Superior temporal gyrus (tissue), 1 donor: ENCODE measurements around the gene C10orf62.
"Not testable (repeated sequence)": the region's sequence is repeated elsewhere in the genome, so short reads cannot be mapped to it uniquely, and the experiment has no call there.

Source experiments
- DNase-seq: peaks from one replicate; pipeline ENCODE4 v3.0.0-alpha.2; 2016; ENCODE audit errors: extremely low spot score

Gene C10orf62

DNA sequence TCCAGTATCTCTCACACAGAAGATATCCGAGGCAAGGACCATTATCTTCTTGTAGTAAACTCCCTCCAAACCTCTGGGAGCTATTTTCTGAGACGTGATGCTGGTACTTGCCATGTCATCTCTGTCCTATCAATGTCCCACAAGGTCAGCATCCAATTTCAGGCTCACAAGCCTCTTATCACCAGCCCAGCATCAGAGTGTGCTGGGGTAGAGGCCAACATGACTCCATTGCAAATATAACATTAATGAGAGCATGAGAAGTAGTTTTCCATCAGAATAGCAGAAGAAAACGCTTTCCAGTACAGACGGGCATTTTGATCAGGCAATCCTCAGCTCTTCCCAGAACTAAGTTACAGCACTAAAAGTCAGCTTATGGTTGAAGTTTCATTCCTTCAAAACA, 38.2 kb downstream of the C10orf62 start:
- no peak for DNase-seq

GRCh38 chr10:97628228-97628627, 38.7 kb downstream of the C10orf62 start:
- no peak for DNase-seq

- no peak for DNase-seq
Observed at GRCh38 chr10:97629289-97629688, 39.8 kb downstream of the C10orf62 start.

DNA sequence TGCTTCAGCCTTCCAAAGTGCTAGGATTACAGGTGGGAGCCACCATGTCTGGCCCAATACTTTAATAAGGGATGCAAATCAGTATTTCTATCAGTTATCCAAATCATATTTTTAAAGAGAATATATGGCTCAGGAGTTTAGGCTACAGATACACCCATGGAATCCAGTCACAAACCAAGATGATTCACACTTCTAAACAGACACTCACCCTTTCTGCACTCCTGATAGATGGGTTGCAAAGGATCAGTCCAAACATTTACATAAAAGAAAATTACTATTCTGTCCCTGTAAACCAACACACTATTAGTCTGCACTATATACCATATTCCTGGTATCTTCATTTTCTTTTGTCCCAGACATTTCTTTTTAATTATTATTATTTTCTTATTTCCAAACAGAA, 41.6 kb downstream of the C10orf62 start:
- DNase-seq: no peak

GRCh38 chr10:97632949-97633884, 43.7 kb downstream of the C10orf62 start, which contains the start of gene MORN4:
TSS of gene MORN4 (minus strand) at chr10:97633500. CDS start at chr10:97619653, 13,847 bp downstream.
- DNase-seq: peak; percentile 97

- no peak for DNase-seq
Observed at GRCh38 chr10:97633921-97634320, 44.4 kb downstream of the C10orf62 start.

GRCh38 chr10:97635577-97635976, 46.1 kb downstream of the C10orf62 start:
- no peak for DNase-seq

DNA sequence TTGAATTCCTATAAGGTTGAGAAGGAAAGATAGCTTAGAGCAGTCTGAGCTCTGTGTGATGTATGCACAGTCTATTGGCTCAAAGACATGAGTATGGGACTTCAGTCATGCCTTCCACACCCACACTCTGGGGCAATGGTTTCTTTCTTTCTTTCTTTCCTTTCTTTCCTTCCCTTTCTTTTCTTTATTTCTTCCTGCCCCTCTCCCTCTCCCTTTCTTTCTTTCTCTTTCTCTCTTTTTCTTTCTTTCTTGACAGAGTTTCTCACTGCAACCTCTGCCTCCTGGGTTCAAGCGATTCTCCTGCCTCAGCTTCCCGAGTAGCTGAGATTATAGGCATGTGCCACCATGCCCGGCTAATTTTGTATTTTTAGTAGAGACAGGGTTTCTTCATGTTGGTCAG, 49.6 kb downstream of the C10orf62 start:
- DNase-seq: not testable (repeated sequence)

DNA sequence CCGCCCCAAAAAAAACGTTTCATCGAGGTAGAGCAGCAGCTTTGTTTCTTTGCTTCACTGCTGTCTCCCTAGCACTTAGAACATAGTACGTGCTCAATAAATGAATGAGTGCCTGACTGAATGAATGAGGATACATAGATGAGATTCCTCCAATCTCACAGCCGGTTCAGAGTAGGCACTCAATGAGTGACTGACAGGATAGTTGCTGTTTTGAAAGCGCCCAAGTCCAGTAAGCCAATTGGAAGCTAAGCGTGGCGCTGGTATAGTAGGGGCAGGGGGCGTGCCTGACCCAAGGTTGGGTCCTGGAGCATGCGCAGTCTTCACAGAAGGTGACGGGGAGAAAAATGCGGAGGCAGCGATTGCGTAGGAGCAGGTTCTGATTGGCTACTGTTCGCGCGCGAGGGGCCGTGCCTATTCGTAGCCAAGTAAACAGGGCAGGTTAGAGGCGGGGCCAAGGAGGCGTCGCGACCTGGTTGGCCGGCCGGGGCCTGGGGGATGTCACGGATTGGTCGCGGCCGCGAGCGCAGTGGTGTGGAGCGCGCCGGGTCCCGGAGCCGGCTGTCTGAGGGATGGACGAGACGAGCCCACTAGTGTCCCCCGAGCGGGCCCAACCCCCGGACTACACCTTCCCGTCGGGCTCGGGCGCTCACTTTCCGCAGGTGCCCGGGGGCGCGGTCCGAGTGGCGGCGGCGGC, 50.8 kb downstream of the C10orf62 start, which contains the start of gene PI4K2A:
TSS of gene PI4K2A (plus strand) at position 498 of the 694 bp plus-strand sequence. CDS start at position 570, 72 bp downstream.
- DNase-seq: peak; percentile 99
